DMS 273 treated with DMSO at 0.1 percent for 48 hours (cell line): ENCODE data around the gene HOATZ.

ENCODE experiments used
- DNase-seq: peaks from one replicate; lab custom pipeline; 2025; lab: John Stamatoyannopoulos, UW

Gene HOATZ

GRCh38 chr11:111514216-111515031 is at the start of gene HOATZ:
HOATZ (plus strand) TSS chr11:111514778; CDS start chr11:111514785, 7 bp downstream.
- no peak for DNase-seq

GRCh38 chr11:111465400-111465799 is 49.2 kb upstream of the HOATZ start:
- DNase-seq, result no peak

DNA sequence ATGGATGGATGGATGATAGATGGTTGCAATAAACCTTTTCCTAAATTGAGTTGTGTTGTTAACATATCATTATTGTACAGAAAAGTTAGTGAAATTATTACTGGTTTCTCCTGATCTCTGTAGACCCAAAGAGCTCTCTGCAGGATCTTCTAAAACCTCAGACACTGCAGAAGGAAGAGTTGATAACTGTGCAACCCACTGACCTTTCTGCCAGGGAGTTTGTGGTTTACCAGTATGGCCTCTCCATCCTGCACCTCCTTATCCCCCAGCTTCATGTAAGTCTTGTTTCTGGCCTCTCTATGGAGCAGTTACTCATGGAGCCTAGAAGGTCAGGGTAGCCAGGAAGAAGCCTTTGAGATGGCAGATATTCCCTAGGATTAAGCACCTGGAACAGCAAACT is 48.0 kb upstream of the HOATZ start:
- DNase-seq, result no peak

- no peak for DNase-seq
Measured at GRCh38 chr11:111469200-111469599, 45.4 kb upstream of the HOATZ start.

GRCh38 chr11:111472228-111472627 is 42.4 kb upstream of the HOATZ start:
- DNase-seq, result no peak

DNA sequence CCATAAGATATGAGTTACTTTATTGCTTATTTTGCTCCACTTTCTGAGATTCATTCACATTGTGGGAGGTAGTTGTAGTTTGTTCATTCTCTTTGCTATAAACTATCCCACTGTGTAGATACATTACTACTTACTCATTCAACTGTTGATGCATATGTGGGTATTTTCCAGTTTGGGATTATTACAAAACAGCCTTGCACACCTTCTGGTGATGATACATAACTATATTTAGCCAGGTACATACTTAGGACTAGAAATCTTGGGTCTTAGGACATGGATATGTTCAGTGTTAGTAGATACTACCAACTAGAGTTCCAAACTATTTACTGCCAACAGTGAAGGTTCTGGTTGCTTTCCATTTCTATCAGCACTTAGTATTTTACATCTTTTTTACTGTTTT is 40.1 kb upstream of the HOATZ start:
- DNase-seq, result no peak

GRCh38 chr11:111476366-111476765 is 38.2 kb upstream of the HOATZ start:
- DNase-seq, result no peak

- no peak for DNase-seq
Measured at GRCh38 chr11:111476956-111477355, 37.6 kb upstream of the HOATZ start.

DNA sequence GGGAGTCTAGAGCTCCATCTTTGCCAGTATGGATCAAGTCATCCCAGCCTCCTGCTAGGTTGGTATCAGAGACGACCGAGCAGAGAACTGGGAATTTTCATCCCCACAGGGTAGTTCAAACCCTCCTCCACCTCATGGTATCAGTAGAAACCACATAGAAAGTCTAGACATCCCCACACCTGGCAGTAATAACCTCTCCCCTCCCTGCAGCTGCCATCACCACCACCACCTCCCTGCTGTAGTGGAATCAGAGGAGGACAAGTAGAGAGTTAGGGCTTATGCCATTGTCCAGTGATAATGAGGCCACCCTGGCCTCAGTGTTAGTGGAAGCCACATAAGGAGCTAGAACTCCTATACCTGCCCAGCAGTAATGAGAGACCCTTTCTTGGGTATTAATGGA is 36.7 kb upstream of the HOATZ start:
- no peak for DNase-seq

- no peak for DNase-seq
Measured at GRCh38 chr11:111479666-111480065, 34.9 kb upstream of the HOATZ start.

- no peak for DNase-seq
Measured at GRCh38 chr11:111483431-111483830, 31.1 kb upstream of the HOATZ start.

GRCh38 chr11:111490496-111490895 is 24.1 kb upstream of the HOATZ start:
- no peak for DNase-seq

DNA sequence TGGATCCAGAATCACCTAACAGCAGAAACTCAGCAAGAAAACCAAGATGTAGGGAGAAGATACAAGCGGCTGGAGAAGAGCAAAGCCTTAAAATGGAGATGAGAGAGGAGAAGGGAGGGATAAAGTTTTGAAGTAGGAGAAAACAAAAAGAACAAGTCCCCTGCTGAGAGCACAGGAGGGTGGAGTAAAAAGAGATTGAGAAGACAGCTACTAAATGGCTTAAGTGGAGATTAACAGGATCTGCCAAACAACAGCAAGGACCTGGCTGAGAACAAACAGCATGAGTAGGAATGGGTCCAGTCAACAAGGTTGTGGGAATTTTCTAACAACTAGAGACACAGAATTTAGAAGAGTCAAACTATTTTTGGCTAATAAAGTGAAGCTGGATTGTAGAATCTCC is 20.5 kb upstream of the HOATZ start:
- DNase-seq, result no peak

DNA sequence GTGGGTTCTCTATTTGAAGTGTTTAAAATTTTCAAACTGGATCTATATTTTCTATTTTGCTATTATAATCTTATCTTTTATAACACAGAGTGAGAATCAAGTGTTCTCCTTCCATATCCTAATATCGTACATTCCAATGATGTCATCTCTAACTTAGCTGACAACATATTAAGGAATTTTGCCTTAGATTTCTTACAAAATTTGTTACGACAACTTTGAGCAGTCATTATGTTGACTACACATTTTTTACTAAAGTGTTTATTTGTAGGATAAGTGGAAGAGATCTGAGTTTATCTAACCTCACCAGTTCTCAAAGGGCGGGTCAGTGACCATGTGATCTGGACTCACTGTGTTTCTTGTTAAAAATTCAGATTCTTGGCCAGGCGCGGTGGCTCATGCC is 15.1 kb upstream of the HOATZ start:
- DNase-seq, result no peak

- no peak for DNase-seq
Measured at GRCh38 chr11:111500481-111500880, 14.1 kb upstream of the HOATZ start.

GRCh38 chr11:111502611-111503010 is 12.0 kb upstream of the HOATZ start:
- DNase-seq, result no peak

GRCh38 chr11:111510311-111510710 is 4.3 kb upstream of the HOATZ start:
- no peak for DNase-seq

GRCh38 chr11:111512296-111513239 is 2.0 kb upstream of the HOATZ start, which contains the start of gene BTG4:
BTG4 (minus strand) TSS chr11:111512386; CDS start chr11:111498776, 13,610 bp downstream.
- DNase-seq, result no peak

DNA sequence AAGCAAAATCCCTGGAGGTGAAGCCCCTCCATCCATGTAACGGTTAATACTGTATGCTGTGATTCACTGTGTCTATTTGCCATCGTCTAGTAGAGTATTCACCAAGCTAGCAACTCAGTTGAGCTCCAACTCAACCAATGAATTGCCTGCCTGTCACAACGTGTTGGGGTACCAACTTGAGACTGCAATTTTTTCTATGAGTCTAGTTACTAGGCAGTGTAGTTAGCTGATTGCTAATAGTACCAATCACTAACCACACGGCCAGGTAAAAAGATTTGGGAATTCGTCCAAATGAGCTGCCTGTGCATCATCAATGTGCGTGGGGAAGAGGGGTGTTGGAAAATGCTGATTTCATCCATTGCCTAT is 1.4 kb upstream of the HOATZ start:
- peak; percentile 26 for DNase-seq

GRCh38 chr11:111515591-111515990 is 1.0 kb downstream of the HOATZ start:
- no peak for DNase-seq

DNA sequence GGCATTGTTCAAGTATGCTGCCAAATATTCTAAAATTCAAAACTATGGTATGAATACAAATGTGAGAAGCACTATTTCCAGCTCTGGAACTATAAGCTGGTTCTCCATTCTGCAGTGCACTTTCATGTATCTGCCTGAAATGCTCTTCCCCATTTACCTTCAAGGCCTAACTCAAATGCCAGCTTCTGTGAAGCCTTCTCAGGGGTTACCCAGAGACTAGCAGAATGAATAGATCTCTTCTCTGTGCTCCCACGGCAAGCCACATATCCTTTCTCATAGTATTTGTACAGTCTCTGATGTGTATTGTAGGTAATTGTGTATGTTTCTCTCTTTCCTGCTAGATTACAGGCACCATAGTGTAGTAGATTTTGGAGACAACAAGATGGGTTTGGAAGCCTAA is 4.1 kb downstream of the HOATZ start:
- no peak for DNase-seq

- no peak for DNase-seq
Measured at GRCh38 chr11:111520560-111520959, 6.0 kb downstream of the HOATZ start.

DNA sequence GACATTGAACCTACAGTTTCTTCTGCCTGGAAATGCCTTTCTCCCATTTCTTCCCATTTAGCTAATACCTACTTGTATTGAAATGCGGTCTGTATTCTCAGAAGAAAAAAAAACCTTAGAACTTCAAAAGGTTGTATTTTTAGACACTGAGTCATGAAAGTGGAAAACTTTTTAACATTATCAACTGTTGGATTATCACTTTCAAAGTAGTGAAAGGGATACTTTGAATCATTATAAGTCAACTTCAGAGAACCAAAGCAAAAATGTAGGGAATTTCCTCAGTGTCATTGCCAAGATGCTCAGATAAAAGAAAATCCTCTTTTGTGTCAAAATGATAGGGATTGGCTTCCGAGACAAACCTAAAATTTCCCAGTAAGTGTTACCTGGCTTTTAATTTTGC is 6.6 kb downstream of the HOATZ start:
- DNase-seq, result no peak
